Putamen (tissue), 1 donor: ENCODE measurements around the gene MYO5A.
"Not testable (repeated sequence)": the region's sequence is repeated elsewhere in the genome, so short reads cannot be mapped to it uniquely, and the experiment has no call there.

ENCODE experiments used
- DNase-seq: peaks from one replicate; pipeline ENCODE4 v3.0.0-alpha.2; 2016; ENCODE audit warnings: low spot score

Gene MYO5A

DNA sequence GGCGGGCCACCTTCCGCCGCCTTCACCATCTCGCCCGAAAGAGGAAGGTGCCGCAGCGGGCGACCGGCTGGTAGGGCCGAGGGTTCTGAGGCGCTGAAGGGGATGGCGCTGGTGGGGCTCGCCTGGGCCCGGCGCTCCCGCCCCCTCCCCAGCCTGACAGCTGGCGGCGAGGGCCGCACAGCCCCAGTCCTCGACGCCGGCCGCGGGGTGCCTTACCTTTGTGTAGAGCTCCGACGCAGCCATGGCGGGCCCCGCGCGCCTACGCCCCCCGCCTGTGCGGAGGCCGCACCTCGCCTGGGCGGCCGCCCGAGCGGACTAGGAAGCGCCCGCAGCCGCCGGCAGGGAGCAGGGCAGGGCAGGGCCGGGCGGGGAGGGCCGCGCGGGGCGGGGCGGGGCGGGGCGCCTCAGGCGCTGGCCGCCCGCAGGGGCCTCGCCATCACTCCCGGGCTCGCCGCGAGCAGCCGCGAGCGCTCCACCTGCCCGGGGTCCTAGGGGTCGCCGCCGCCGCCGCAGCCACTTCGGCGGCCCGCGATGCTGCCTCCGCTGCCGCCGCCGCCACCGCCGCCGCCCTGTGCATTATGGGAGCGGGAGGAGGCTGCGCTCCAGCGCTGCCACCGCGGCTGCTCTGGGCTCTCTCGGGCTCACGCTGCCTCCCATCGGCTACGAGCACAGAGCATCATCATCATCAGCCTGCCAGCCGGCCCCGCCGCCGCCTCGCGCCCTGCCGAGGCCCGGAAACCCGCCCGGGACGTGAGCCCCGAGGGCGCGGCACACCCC is at the start of gene MYO5A:
MYO5A (minus strand) TSS at position 317 of the 777 bp plus-strand sequence; CDS start at position 243, 74 bp downstream.
- DNase-seq, result peak; percentile 87

DNA sequence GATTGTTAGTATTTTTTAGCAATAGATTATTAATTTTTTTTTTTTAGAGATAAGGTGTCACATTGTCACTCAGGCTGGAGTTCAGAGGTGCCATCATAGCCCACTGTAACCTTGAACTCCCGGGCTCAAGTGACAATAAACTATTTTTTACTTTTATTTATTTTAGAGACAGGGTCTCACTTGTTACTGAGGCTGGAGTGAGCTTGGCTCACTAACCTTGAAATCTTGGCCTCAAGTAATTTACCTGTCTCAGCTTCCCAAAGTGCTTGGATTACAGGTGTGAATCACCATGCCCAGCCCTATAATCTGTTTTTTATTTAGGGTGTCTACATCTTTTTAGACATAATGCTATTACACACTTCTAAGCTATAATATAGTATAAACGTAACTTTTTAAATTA is 48.0 kb upstream of the MYO5A start:
- DNase-seq, result no peak

DNA sequence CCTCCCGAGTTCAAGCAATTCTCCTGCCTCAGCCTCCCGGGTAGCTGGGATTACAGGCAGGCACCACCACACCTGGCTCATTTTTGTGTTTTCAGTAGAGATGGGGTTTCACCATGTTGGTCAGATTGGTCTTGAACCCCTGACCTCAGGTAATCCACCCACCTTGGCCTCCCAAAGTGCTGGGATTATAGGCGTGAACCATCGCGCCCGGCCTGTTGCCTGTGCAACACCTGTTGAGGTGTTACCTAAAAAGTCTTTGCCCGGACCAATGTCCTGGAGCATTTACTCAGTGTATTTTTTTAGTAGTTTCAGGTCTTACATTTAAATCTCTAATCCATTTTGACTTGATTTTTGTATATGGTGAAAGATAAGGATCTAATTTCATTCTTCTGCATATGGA is 46.9 kb upstream of the MYO5A start:
- DNase-seq, result not testable (repeated sequence)

DNA sequence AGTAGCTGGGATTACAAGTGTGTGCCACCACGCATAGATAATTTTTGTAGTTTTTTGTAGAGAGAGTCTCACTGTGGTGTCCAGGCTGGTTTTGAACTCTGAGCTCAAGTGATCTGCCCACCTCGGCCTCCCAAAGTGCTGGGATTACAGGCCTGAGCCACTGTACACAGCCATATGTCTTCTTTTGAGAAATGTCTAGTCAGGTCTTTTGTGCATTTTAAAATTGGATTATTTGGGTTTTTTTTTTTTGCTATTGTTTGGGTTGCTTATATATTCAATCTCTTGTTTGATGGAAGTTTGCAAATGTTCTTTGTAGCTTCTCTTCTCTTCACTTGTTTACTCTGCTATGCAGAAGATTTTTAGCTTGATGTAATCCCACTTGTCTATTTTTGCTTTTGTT is 46.4 kb upstream of the MYO5A start:
- no peak for DNase-seq

DNA sequence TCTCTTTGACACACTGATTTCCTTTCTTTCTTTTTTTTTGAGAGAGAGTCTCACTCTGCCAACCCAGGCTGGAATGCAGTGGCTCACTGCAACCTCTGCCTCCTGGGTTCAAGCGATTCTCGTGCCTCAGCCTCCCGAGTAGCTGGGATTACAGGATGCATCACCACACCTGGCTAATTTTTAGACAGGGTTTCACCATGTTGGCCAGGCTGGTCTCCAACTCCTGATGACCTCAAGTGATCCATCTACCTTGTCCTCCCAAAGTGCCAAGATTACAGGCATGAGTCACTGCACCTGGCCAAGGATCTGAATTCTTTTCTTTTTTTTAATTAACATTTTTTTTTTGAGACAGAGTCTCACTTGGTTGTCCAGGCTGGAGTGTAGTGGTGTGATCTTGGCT is 45.9 kb upstream of the MYO5A start:
- DNase-seq, result not testable (repeated sequence)

DNA sequence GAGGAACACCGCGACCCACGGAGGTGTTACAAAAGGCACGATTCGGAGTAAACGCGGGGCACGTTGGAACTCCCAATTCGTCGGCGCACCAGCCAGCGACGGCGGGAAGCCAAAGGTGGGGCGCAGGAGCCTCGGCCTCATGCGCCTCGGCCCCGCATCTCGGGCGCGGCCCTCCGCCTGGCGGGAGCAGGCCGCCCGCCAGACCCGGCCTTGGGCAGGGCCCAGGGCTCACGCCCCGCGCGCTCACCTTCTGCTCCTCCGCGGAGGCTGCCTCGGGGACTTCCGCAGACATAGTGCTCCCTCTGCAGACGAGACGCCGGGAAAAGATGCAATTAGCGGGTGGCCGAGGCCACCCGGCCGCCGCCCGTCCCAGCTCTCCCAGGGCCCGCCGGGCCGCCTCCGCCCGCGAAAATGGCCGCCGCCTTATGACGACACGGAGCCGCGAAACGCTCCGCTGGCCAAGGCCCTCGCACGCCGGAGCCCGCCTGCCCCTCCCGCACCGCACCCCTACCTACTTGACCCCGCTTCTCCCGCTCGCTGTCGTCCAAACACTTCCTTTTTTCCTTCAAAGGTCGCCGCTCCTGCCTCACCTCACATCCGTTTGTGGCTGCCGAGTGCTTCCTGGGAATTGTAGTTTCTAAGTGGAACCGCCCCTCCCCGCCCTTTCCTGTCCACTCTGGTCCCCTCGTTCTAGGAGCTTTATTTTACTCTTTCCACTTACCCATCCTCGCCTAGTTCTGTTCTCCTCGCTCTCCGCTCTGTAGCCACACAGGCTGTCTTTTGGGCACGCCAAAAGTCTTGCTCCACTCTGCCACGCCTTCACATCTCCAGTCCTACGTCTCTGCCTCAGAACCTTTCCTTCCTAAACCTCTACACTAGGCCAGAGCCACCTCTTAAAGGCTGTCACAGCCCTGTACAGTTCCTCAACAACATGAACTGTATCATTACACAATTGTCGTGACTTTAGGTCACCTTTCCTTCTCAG is 40.2 kb upstream of the MYO5A start, which contains the start of gene ARPP19:
ARPP19 (minus strand) TSS at position 430 of the 985 bp plus-strand sequence; CDS start at position 292, 138 bp downstream.
- DNase-seq, result peak; percentile 90

DNA sequence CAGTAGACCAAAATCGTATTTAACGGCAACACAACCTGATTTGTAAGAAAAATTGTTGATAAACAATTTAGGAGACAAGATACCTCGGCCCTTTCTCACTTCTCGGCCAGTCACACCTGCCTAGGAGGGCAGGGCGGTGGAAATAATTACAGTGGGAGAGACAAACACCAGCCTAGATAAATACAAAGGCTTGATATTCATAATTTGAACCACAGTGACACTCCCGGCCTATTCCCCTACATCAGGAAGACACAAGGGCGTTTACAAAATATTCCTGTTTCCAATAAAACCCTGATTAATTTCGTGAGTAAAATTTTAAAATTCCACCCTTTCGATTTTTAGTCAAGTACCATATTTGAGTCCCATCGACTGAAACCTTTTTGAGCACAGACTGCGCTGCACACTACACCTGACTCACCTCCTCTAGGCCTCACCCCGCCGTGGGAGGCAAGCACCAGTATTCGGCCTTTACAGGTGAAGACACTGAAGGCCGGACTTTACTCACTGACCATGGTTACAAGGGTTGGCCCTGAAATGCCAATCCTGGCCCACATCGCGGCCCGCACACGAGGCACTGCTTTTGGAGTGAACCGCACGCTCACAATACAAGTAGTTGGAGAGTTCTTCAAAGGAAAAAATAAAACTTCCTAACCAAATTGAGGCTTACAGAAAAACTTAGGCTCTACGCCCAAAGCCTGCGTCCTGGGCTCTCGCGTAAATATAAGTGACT is 39.4 kb upstream of the MYO5A start:
- DNase-seq, result no peak

DNA sequence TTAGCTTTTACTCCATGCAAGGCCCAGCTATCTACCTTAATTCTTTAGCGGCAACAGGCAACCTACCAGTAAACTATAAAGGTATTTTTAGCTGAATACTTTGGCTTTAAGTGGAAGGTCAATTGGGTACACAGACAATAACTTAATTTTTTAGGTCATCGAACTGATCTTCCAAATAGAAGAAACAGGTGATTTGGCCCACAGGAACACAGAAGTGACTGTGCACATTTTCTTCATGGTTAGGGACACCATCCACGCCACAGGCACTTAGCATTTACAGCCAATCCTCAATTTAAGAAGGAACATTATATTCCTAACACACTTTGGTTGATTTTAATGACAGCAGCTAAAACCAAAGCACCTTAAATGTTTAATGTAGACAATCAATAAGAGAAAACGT is 38.2 kb upstream of the MYO5A start:
- no peak for DNase-seq

DNA sequence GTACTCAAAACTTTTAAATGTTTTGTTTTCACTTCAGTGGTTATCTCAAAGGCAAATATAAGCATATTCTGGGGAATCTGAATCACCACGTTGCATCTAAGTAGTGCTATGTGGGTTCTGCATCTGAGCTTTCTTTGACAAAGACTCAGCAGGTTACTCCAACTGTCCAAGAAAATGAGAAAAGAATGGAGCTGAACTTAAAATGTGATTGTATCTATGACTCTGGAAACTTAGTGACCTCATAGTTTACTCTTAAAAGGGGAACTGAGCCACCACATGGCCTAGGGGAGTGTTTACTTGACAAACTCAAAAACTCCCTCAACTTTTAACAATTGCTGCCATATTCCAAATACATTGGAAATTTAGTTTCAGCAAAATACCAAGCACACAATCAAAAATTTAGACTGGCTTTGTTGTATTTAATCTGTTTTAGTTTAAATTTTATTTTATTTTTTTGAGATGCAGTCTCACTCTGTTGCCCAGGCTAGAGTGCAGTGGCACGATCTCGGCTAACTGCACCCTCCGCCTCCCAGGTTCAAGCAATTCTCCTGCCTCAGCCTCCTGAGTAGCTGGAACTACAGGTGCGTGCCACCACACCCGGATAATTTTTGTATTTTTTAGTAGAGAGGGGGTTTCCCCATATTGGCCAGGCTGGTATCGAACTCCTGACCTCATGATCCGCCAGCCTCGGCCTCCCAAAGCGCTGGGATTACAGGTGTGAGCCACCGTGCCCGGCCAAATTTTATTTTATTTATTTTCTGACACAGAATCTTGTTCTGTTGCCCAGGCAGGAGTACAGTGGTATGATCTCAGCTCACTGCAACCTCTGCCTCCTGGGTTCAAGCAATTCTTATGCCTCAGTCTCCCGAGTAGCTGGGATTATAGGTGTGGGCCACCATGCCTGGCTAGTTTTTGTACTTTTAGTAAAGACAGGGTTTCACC is 37.0 kb upstream of the MYO5A start:
- DNase-seq, result not testable (repeated sequence)

DNA sequence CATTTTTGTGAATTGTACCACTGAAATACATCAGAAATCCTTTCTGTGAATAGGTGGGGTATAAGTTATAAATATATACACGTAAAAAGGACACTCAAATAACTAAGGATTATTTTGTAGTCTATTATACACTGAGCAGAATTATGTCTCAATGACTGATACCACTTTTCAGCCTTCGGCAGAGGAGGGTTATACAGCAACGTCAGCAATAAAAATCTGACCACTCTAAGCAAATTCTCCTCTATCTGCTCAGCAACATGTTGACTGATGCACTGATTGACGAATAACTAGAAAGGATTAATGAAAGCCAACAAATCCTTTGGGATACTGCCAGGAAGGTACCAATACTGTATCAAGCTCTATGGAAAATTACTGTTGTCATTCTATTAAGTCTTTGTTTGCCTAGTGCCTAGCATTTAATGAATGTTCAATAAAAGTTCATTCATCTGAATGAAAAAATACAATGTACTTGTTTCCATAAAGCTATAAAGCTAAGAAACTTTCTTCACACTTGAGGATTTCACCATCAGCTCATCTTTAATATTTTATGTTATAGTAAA is 34.9 kb upstream of the MYO5A start:
- DNase-seq, result no peak

DNA sequence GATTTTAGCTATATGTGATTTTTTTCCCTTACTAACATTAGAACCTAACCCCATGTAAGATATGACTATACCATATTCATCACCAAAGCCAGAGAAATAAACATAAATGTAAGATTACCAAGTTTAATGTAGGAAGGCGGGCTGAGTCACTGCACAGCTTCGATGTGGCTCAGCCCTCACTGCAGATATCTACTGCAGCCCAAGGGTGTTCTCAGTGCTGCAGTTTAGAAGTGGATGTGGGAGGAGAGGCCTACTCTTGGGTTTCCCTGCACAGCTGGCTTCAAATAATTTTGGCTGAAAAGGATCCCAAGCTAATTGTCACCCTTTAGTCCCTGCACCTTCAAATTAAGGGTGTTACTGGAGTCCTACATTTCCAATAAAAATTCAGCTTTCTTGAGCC is 30.9 kb upstream of the MYO5A start:
- peak; percentile 35 for DNase-seq

DNA sequence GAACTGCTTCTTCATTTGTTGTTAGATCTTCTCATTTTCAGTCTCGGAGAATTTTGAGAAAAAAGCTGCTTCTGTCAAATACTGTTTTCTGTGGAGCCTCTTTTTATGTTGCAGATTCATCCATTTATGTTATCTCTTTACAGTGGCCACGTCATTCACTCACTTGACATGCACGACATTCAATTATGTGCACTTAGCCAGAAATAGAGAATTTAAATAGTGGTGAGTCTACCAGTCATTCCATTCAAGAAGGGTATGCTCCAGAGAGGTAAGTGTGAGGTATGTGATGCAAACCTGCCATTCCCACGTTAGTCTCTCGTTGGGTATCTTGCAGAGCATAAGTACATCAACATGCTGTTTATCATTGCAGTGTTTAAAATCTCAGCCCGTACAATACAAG is 30.3 kb upstream of the MYO5A start:
- no peak for DNase-seq

DNA sequence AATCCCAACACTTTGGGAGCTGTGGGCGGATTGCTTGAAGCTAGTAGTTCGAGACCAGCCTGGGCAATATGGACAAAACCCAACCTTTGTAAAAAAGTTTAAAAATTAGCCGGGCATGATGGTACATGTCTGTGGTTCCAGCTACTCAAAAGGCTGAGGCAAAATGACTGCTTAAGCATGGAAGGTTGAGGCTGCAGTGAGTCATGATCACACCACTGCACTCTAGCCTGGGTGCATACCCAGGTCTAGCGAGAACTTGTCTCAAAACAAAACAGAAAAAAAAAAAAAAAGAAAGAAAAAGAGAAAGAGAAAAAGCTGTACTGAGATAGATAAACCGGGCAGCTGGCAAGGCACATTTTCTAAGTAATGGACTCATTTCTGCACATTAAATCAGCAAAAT is 29.5 kb upstream of the MYO5A start:
- DNase-seq, result no peak

DNA sequence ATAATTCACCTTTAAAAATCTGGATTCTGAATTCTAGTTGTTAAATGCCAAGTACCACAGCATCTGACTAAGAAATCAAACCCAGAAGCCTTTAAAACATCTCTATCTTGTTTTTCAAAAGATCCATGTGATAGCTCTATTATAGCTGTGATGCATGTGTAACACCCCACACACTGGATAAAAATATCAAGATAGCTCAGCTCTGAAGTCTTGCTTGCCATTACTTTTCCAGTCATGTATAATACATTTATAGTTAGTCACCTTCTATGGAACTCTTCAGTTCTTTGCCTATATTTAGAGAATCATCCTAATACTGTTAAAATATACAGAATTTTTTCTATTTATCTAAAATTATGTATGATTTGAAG is 28.6 kb upstream of the MYO5A start:
- peak; percentile 64 for DNase-seq

DNA sequence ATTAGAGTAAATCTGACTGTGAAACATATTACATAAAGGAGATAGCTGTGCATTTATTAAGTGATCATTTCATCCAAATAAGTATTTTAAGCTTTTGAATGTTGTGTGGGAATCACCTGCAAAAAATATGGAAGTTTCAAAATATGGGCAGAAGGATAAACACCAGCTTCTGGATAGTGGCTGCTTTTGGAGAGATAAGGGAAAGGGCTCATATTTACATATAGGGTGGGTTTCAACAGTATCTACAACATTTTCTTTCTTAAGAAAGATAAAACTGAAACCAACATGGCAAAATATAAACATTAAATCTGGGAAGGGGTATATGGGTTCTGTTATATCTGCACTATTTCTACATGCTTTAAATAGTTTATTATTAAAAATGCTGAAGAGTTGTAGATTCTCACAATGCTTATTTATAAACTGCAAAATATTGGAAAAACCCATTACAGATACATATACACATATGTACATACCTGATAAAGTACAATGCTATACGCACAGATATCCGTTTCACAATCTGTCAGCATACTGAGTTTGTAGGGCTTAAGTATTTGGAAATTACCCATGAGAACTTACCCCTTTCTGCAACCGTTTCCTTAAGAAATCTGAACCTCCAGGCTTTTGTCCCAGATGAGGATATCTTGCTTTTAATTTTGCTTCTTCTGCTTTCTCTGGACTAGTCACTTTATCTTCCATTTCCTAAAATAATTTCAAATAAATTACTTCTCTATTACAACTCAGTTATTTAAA is 28.0 kb upstream of the MYO5A start:
- DNase-seq, result no peak

DNA sequence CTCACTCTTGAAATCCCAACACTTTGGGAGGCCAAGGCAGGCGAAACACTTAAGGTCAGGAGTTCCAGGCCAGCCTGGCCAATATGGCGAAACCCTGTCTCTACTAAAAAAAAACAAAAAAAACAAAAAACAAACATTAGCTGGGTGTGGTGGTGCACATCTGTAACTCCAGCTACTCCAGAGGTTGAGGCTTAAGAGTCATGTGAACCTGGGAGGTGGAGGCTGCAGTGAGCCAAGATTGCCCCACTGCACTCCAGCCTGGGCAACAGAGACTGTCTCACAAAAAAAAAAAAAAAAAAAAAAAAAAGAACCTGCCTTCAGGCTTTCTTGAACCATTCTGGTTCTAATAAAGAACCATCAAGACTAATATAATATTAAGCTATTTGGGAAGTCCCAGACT is 23.6 kb upstream of the MYO5A start:
- DNase-seq, result no peak

DNA sequence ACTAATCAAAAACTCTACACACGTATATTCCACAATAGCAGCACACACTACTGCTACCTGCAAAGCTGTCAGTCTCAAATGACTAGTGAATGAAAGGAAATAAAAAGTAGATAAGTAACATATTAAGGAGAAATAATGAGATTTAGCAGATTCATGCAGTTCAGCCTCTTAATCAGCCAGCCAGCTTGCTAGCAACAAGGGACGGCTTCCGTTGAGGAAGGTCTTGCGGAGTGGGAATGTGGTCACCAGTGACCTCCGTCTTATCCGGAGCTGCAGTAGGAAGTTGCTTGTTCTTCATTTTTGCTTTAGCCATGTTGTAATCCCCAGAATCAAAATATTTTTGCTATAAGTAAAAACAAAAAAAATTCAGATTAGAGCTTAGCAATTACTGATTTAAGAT is 23.1 kb upstream of the MYO5A start:
- DNase-seq, result no peak

DNA sequence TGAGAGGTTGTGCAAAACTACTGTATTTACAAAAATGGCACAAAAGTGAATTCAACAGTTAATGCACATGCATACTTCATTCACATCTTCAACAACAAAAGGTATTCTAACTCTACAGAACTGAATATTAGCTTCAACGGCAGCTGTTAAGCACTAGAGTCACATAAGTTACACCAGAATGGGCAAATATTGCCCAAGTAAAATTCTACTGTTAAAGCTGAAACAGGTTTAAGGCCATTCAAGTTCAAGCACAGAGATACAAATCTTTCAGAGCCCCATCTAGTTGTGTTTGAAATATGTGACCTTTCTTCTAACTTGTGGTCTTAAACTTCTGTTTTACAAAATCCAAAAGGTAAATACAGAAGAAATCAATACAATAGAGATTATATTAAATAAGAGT is 22.5 kb upstream of the MYO5A start:
- DNase-seq, result not testable (repeated sequence)

DNA sequence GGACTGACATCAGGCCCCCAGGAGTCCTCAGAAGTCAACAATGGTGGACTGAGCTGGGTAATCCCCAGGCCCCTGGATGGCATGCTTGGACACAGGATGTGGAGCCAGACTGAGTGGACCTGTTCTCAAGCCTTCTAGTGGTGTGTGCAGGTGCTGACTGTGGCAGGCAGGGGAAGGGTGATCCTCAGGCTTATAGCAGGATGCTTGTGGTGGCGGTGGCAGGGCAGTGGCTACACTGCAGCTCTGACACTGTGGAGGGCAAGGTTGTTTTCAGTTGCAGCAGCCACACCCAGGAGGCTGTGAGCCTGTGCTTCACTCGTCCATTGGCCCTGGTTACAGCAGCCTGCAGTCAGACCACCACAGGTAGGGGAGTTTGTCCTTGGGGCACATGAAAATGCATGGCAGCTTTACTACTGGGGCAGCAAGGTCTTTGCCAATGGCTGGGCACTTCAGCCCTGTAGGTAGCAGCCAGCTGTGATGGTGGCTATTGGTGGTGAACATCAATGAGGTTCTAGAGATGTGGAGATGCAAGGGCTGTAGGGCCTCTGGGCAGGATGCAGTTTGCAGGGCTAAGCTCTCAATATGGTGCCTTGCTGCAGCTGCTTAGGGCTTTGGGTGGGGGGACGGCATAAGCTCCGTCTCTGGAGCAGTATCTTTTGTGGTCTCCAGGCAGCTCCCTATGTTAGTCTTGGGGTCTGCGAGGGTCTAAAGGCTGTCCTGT is 17.5 kb upstream of the MYO5A start:
- DNase-seq, result no peak
